ES-I3 (cell line): Measurements from ENCODE around the gene TROAP.

Experiments
- H3K36me3 ChIP-seq: 2 replicates; pipeline ENCODE4 v1.6.1; 2013; ENCODE audit warnings: mild to moderate bottlenecking, low read length, control low read depth, moderate library complexity; ENCODE audit not compliant: insufficient read depth
- H3K4me1 ChIP-seq: 2 replicates; pipeline ENCODE4 v1.6.1; 2013; ENCODE audit warnings: mild to moderate bottlenecking, control low read depth, low read length; ENCODE audit not compliant: insufficient read depth
- H3K9ac ChIP-seq: 2 replicates; pipeline ENCODE4 v1.6.1; 2013; ENCODE audit warnings: low read depth, mild to moderate bottlenecking, low read length, moderate library complexity
- H3K9me3 ChIP-seq: 2 replicates; pipeline ENCODE4 v1.6.1; 2013; ENCODE audit warnings: mild to moderate bottlenecking, low read length, moderate library complexity; ENCODE audit not compliant: control insufficient read depth, insufficient read depth

TROAP gene

GRCh38 chr12:49339464-49339861, 16.4 kb downstream of the TROAP start:
- Histone ChIP-seq H3K9me3 (no peaks in the 10 kb centered on the region), H3K9ac (no peak overlapping the region), H3K4me1 (peaks cover 40% of the 10 kb centered on the region), H3K36me3 (no peaks in the 10 kb centered on the region)

DNA sequence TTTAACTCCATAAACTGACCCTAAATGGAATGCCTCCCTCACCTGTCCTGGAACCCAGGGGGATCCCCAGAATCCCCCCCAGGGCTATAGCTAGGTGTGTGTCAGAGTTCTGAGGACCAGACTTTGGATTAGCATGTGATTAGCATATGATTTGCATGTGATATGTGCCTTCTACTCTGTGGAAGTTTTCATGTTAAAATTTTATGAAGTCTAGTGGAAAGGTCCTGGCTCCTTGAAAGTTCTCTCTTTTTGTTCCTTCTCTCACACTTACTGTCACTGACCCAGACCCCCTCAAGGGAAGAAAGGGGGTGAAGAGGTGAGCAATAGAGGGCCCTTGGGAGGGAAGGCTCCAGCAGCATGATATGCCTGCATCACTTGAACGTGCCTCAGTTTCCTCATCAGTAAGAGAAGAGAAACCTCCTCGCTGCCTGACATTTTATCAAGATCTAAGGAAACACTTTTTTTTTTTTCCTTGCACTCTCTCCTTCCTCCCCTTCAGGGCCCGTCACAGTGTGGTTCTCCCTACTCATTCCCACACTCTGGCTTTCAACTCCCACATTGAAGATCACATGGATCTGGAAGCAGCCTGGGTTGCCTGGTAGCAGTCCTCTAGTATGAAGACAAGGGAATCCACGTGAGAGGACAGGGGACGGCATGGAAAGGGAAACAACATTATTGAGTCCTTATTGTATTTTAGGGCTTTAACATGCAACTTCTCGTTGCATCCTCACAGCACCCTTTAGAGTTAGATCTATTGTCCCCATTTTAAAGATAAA, 17.2 kb downstream of the TROAP start:
- H3K4me1 ChIP-seq = peaks cover 40% of the 10 kb centered on the region

DNA sequence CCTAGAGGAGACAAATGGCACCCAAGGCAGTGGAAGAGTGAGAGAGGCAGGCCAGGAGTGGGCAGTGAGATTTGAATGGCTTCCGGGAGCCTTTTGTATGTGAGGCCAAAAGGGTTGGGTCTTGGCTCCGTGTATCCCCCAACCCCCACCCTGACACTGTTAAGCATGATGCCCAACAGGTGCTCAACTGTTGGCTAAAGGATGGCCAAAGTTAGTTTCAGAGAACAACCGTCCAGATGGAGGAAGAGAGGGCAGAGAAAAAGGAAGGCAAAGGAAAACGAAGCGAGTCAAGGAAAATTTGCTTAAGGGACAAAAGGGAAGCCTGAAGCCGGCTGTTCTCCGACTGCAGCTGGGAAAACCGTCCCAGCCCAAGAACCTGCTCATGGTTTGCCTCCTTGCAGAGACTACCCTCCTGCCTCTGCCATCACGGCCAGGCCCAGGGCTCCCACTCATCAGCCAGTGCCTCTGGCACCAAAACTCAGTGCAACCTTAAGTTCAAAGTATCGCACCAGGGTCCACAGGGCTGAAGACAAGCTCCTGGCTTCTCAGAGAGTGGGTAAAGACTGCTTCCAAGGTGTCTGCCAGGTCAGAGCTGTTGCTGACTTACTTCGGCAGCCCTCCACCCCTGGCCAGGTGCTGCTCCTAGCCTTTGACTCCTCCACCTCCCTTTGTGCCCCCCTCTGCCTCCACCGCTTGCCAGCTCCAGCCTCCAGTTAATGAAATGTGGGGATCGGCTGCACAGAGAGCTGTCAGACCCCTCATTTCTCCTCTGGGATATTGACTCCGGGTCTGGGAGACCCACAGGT, 18.1 kb downstream of the TROAP start:
- H3K4me1 ChIP-seq = peaks cover 40% of the 10 kb centered on the region
- peak overlapping the region; percentile 54; the same call in 1 of the 2 replicates for H3K9ac ChIP-seq
- H3K9me3 ChIP-seq = no peaks in the 10 kb centered on the region
- H3K36me3 ChIP-seq = no peaks in the 10 kb centered on the region

More for the DNA sequence above, 17.2 kb downstream of the TROAP start:
- Histone ChIP-seq H3K36me3 (no peaks in the 10 kb centered on the region), H3K9me3 (no peaks in the 10 kb centered on the region), H3K9ac (no peak overlapping the region)

GRCh38 chr12:49341777-49342065, 18.7 kb downstream of the TROAP start:
- Histone ChIP-seq H3K9me3 (no peaks in the 10 kb centered on the region), H3K4me1 (peaks cover 40% of the 10 kb centered on the region), H3K36me3 (no peaks in the 10 kb centered on the region), H3K9ac (peak overlapping the region; percentile 54; the same call in 1 of the 2 replicates)

DNA sequence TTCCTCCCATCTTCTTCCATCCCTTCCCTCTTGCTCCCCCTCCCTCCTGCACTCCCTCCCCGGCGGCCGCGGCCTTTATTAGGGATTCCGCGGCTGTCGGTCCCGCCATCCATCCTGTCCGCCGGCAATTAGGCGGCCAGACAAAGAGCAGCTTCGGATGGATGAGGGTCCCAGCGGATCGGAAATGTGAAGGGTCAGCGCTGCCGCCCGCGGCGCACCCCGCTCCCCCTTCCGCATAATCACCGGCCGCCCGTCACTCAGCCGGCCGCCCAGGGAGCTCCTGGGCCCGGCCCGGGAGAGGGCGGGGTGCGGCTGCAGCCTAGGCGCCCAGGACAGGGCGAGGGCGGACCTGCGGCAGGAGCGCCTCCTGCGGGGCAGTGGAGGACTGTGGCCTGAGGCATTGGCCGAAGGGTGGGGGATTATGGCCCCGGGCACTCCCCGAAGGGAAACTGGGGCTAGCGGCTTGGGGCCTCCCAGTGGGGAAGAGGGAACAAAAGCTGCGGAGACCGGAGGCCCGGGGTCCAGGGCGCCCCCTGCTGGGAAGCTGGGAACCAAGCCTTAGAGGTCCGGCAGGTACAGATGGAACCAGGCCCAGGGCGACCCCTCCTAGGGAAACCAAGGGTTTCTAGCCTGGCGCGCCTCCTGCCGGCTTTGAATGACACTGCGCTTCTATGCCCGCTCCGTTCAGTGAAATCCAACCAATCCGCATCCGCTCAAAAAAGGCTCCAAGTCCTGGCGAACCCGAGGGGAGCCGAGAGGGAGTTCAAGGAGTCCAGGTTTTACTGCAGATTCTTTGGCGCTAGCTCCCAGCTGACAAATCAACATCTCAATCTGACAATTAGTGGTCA, 19.2 kb downstream of the TROAP start:
- Histone ChIP-seq H3K9ac (peak overlapping the region; percentile 54; the same call in 1 of the 2 replicates), H3K36me3 (no peaks in the 10 kb centered on the region), H3K4me1 (peaks cover 40% of the 10 kb centered on the region), H3K9me3 (no peaks in the 10 kb centered on the region)

DNA sequence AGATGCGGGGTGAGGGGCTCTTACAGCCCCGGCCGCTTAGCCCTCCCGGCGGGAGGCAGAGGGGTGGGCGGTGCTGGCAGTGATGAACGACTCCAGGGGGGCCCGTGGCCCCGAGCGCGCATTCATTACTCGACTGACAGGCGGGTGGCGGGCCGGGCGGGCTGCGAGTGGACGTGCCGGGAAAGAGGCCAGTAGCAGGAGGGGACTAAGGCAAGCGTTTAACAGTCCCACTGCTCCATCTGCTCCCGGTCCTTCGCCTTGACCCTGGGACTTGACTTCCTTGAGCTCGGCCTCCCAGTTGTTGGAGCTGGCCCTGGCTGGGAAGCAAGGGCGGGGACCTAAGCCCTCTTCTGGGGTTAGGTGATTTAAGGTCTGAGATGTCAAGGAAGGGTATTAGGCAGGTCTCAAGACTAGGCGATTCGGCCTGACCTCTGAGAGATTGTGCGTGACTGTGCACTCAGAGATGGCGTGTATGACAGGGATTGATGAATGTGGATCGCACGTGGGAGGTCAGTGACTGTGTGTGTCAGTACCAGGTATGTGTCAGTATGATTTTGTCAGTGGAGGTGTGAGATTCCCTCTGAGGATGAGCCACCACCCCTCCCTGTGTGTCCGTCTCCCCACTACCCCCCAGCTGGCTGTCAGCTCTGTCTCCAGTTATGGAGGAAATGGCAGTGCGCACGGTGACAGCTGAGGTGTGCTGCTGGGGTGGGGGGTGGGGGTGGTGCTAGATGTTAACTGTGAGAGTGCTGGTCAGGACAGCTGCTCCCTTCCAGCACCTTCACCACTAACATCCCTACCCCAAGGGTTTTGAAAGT, 20.1 kb downstream of the TROAP start:
- Histone ChIP-seq H3K9ac (peak overlapping the region; percentile 15; the same call in 1 of the 2 replicates), H3K9me3 (no peaks in the 10 kb centered on the region), H3K36me3 (no peaks in the 10 kb centered on the region), H3K4me1 (peaks cover 31% of the 10 kb centered on the region)

DNA sequence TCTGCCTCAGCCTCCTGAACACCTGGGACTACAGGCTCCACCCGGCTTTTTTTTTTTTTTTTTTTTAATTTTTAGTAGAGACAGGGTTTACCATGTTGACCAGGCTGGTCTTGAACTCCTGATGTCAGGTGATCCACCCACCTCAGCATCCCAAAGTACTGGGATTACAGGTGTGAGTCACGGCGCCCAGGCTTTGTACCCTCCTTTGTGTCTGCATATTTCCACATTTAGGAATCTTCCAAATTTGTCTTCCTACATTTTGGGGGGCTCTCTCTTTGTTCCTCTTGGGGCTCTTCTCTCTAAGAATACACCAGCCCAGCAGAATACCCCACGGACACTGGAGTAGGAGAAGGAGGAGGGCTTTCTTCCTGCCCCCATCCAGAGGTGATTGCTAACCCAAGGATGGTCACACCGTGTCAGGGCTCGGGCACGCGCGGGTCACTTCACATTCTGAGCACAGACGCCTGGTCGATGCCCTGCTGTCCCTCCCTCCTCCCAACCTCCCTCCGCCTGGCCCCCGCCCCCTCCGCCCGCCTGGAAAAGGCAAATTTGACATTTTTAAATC, 21.5 kb downstream of the TROAP start:
- Histone ChIP-seq H3K9me3 (no peaks in the 10 kb centered on the region), H3K36me3 (no peaks in the 10 kb centered on the region), H3K4me1 (peaks cover 22% of the 10 kb centered on the region), H3K9ac (no peak overlapping the region)

DNA sequence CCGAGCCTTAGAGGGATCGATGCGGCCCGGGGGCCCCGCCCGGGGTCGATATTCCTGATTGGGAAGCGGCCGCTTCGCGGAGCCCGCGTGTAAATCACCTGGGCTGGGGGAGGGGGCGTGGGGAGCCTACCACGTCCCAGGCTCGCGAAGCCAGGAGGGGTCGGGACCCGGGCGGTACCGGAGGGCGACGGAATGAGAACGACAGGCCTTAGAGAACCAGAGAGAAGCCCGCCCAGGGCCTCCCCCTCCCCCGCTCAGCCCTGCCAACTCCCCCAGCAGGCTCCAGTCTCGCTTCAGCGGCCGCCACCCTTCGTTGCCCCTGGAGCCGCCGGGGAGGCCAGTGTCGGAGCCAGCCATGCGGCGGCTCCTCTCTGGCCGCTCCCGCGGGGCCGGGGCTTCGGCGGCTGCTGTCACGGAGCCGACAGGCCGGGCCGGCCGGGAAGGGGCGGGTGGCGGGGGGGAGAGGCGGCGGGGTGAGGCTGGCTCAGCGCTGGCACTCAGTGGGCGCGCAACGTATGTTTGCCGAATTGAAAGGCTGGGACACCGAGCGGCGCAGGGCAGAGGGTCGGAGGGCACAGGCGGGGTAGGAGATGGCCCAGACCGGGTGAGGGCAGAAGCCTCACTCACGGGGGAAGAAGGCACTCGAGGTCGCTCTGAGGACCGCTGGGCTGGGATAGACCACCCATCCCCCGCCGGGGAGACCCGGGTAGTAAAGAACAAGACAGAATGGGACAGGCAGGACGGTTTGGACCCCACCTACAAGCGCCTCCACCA, 22.2 kb downstream of the TROAP start:
- H3K9me3 ChIP-seq = no peaks in the 10 kb centered on the region
- no peaks in the 10 kb centered on the region for H3K36me3 ChIP-seq
- peak overlapping the region; percentile 41; the same call in 1 of the 2 replicates for H3K9ac ChIP-seq
- peaks cover 17% of the 10 kb centered on the region for H3K4me1 ChIP-seq

DNA sequence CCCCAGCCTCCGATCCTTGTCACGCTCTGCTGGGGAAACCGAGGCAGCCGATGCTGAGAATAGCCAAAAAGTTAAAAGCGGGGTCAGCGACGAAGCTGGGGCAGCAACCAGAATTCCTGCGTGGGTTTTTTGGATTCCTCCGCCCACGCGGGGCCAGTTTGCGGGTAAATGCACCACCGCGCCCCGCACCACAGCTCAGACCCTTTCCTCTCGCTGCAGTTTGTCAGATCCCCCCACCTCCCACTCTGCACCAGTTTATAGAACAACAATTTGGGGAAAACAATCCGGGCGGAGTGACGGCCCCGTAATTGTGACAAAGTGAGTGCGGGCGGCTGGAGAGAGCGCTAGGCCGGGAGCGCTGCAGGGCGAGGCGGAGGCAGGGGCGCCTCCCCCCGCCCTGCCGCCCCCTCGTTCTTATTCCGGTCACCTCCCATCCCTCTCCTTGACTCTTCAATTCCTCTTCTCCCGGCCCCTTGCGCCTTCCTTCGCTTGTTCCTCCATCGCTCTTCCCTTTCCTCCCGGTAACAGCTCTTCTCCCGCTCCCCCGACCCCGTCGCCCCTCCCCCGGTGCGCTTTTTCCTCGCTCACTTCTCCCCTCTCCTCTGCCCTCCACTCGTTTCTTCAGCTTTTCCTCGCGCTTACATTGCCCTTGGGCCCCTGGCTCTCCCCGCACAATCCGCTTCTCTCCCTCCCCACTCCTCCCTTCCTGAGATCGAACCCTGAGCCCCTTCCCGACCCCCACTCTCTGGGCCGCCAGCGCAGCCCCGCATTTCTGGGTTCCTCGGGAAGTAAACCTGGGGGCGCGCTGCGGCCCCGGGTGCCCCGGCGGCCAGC, 23.0 kb downstream of the TROAP start:
- Histone ChIP-seq H3K36me3 (no peaks in the 10 kb centered on the region), H3K9ac (peak overlapping the region; percentile 41; the same call in 1 of the 2 replicates), H3K4me1 (peaks cover 10% of the 10 kb centered on the region), H3K9me3 (no peaks in the 10 kb centered on the region)

DNA sequence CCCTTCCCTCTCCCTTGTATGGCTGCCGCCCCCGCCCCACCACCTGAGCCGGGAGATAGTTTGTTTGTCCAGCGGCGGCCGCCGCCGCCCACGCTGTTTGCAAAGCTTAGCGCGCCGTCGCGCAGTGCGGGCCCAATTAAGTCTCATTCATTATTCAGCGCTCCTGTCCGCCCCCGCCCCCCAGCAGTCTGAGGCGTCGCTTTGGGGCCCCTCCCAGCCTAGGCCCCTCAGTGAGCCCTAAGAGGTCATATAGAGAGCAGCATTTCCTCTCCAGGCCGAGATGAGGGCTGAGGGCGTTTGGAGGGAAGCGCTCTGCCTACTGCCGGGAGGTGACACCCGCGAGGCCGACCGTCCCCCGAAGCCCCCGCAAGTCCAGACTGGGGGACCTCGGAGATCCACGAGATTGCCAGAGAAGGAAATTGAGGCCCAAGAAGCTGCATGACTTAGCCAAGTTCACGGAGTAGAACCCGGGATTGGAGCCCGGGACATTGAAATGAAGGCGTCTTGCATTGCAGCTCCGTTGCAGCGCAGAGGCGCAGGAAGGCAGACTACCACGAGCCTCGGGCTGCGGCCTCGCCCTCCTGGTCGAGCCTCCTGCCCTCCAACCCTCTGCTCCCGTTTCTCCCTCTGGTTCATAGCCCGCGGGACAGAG, 23.7 kb downstream of the TROAP start, which contains the start of gene DNAJC22:
Gene DNAJC22 (plus strand): TSS at position 230 of the 652 bp plus-strand sequence. CDS start 1,985 bp downstream, outside the sequence.
- no peaks in the 10 kb centered on the region for H3K36me3 ChIP-seq
- H3K9ac ChIP-seq = peak within 1 kb of the TSS; percentile 41; the same call in 1 of the 2 replicates
- H3K9me3 ChIP-seq = no peaks in the 10 kb centered on the region
- H3K4me1 ChIP-seq = peaks cover 6% of the 10 kb centered on the region; the same call in 1 of the 2 replicates

GRCh38 chr12:49347311-49348193, 24.5 kb downstream of the TROAP start:
- Histone ChIP-seq H3K9ac (peak overlapping the region; percentile 41; the same call in 1 of the 2 replicates), H3K36me3 (no peaks in the 10 kb centered on the region), H3K4me1 (peaks cover 6% of the 10 kb centered on the region; the same call in 1 of the 2 replicates), H3K9me3 (no peaks in the 10 kb centered on the region)
